Measurements from ENCODE around the gene ASTN2.
A peak's percentile ranks its signal among the peaks of the same experiment; 100 is the strongest.
"Not testable (repeated sequence)": the region's sequence is repeated elsewhere in the genome, so short reads cannot be mapped to it uniquely, and the experiment has no call there.

Gene ASTN2

DNA sequence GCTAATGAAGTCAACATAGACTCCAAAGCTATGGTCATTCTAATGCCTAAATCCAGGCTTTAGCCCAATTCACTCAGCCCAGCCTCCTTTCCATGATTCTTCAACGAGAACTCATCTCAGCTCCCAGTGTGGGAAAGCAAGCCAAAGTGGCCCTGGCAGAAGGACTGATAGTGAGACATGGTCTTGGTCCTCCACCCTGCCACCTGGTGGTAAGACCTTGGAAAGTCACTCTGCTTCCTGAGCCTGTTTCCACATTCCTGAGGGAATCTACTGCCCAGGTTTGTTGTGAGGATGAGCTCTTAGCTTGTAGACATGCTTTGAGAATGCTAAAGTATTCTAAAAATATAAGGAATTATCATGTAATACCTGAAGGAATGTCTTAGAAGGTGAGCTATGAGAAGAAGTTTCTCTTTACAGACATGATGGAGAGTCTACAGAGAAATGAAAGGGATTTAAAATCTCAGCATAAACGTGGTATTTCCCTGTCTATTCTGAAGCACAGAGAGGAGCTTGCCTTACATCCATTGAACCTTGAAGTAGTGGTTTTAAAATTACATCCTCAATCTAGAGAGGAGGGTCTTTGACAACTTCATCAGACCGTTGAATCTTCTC, 554.2 kb downstream of the ASTN2 start:
- DNase-seq (ENCODE audit: low read depth): peak; percentile 0

DNA sequence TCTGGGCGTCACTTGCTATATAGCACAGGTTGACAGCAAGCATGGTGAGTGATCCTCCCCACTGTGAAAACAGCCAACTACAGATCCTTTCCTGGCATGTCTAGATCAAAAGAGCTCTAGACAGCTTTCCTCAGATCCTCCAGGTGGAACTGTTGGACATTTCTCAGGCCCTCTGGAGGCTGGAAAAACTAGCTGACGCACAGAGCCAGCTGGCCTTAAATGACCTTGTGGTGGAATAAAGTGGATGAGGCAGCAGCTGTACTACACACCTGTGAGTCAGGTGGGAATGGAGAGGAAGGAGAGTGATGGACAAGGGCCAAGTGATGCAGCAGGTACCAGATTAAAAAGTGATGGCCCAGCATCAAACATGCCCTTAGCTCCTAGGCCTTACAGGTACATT, 555.1 kb downstream of the ASTN2 start:
- no peak for DNase-seq (ENCODE audit: low read depth)

DNA sequence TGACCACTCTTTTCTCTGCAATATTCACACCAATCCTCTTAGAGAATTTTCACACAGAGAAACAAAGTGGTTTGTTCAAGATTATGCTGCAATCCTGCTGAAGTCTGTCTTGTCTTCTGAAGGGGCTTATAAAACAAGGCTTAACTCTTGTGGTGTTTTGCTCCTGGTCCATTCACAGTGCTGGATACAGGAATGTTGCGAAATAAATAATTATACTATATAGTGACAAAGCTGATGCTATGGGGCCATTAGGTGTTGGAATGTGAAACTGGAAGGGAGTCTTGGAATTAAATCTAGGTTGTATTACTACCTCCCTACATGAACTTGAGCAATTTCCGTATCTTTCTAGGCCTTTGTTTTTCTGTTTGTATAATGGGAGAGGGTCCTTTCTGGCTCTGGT, 557.5 kb downstream of the ASTN2 start:
- no peak for DNase-seq (ENCODE audit: low read depth)

DNA sequence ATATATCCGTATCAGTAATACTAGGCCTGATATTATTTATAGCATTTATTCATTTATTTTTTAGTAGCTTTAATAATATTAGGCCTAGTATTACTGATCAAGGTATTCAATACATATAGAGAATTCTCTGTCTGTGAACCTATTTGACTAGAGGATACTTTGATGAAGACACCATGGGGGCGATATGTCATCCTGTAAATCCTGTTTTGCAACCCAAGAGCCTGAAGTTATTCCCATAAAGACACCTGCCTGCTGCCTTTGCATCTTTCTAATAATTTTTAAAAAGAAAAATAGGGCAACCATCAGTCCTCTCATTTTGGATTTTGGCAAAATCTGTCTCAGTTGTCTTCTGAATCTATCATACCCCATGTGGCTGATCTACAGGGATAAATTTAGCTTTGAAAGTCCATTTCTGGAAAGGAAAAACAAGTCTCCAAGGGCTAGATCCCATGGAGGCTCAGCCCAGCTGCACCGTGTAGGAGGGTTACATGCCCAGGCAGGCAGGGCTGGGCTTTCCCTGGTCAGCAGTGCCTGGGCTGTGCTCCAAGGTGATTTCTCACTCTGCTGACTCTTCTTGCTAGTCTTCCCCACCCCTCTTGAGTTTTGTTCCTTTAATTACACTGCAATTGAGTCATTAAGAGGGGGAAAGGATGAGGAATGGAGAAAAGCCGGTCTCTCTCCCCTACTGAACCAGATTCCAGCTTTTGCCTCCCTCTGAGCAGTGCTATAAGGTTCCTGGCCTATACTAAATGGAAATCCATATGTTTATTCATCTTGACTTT, 558.8 kb downstream of the ASTN2 start:
- DNase-seq (ENCODE audit: low read depth): no peak

DNA sequence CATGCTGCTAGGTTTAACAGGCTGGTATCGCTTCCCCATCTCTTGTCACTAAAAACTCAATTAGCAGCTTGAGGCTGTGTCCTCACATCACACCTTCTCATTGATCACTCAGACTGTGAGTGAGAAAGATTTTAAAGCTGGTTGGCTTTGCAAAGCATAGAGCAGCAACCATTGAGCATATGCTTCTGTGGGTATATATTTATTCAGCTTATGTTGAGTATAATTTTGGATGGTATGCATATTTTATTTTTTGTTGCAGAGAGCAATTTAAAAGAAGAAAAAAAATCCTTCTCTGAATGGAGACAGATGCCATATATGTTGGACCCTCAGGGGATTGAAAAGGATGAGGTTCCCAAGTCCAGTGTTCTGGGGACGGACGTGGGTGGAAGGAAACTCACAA, 565.1 kb downstream of the ASTN2 start:
- DNase-seq (ENCODE audit: low read depth): no peak

DNA sequence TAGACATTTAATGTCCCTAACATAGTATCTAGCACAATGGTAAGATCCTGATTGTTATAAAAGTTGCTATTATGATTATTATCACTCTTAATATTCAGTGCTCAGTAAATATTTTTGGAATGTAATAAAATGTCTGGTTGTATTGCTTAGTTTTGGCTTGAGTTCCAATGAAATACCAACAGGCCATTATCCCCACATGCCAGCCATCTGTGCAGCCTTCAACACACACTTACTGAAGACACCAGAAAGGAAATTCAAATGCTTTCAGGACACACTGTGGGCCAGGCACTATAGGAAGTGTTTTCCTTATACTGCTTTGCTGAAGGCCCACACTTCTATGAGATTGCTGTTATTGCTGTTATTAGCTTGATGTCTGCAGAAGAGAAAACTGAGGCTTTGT, 570.2 kb downstream of the ASTN2 start:
- DNase-seq (ENCODE audit: low read depth): no peak

DNA sequence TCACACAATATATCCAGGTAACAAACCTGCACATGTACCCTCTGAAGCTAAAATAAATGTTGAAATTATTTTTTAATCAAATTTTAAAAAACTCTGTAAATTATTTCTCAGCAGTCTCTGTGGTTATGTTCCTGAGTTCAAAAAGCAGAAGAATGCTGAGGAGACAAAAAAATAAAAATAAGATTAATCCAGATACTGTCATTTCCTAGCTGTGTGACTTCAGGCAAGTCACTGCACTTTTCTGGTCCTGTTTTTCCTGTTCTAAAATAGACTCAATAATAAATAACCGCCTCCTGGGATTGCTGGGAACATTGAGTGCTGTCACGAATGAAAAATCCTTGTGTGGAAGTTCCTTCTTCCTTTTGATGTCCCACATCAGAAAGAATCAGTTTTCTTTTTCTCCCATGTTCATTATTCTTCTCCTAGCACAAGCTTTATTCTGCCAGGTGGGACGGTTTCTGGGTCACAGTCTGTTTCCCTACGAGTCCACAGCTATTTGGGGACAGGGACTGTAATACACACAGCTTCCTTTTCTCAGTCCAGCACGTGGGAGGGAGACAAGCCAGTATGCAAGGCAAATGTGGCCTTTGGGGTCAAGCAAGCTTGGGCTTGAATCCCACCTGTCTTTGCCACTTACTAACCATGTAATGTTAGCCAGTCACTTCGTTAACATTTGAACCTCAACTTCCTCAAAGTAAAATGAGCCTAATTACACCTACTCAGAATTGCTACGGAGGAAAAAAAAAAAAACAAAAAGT, 570.8 kb downstream of the ASTN2 start:
- DNase-seq (ENCODE audit: low read depth): no peak

DNA sequence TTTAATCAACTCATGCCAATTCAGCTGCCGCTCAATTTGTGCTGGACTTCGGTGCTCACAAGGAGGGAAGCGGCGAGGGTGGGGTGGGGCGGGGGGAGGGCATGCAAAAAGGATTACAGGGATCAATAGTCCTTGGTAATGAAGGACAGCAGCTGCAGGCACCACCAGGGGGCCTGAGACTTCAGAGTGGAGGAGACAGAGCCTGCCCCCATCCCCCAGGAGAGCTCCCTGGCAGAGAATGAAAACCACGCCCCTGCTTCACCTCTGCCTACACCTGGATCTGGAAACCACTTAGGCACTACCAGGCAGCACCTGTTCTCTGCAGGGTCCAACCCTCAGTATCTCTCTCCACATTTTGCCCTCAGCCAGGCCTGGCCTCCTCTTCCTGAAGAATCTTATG, 572.2 kb downstream of the ASTN2 start:
- no peak for DNase-seq (ENCODE audit: low read depth)

DNA sequence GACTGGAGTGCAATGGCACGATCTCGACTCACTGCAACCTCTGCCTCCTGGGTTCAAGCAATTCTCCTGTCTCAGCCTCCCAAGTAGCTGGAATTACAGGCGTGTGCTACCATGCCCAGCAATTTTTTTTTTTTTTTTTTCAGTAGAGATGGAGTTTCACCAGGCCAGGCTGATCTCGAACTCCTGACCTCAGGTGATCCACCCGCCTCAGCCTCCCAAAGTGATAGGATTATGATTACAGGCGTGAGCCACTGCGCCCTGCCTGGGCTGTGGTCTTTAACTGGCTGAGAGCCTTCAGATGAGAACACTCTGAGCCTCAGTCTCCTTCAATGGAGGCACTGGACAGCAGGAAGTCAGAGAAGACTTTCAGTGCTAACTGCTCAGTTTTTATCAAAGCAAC, 576.4 kb downstream of the ASTN2 start:
- not testable (repeated sequence) for DNase-seq (ENCODE audit: low read depth)

DNA sequence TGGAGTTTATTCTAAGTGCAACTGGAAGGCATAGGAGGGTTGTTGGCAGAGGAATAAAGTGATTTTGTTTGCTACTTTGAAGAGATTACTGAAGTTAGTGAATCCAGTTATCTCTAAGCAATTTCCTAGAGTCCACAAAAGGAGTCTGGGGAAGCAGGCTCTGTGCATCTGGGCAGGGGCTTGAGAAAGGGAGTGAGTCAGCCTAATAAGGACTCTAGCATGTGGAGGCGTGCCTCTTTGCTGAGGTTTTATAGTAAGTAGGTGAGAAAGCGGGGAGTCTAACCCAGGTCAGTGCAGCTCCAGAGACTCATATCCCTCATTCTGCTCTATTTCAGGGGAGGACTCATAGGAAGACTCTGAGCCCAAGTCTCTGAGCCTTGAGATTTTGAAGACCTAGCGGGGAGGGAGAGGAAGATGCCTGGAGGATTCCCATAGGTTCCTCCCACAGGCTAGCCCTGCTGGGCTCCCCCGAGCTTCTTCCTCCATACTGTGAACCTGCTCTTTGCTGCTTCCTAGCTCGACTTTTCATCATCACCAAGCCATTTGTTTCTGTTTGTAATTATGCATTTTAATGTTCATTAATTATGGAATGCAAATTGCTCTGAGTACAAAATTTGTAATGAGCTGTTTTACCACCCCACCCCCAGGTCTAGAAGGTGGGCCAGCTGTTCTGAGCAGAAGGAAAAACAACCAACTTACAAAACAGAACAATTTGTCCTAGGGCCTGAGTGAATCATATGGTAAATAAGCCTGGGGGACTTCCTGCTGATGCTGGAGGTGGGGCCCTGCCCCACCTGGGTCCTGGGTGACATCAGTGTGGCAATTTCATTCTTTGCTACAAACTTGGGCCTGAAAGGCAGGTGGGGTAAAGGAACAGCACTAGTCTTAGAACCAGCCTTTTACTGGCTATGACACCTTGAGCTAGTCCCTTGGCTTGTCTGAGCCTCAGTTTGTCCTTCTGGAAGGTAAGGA, 577.6 kb downstream of the ASTN2 start:
- no peak for DNase-seq (ENCODE audit: low read depth)

DNA sequence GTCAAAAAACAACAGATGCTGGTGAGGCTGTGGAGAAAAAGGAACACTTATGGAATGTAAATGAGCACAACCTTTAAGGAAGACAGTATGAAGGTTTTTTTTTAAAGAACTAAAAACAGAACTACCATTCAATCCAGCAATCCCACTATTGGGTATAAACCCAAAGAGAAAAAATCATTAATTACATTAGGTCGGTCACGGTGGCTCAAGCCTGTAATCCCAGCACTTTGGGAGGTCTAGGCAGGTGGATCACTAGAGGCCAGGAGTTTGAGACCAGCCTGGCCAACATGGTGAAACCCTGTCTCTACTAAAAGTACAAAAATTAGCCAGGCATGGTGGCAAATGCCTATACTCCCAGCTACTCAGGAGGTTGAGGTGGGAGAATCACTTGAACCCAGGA, 584.5 kb downstream of the ASTN2 start:
- not testable (repeated sequence) for DNase-seq (ENCODE audit: low read depth)

DNA sequence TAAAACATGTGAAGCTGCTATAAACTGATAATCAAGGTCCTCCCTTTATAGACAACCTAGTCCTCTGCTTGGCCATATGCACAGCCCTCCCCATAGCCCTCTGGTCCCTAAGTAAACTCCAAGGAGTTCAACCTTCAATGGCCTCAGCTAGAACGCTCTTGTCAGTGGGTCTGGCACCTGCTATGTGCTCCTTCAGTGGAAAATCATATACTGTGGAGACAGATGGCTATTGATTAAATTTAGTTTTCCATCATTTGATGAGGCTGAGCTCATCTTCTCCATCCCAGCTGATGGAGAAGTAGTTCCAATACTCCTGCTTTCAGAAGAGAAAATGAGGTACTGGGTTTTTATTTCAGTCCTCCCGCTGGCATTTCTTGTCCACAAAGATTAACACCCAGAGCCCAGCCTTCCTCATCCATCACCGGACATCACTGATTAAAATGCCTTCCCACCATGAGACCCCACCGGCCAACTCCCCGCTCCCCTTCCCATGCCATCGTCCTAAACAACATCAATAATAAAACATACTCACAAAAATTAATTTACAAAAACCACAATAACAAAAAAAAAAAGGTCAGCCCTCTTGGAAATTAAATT, 593.1 kb downstream of the ASTN2 start:
- DNase-seq (ENCODE audit: low read depth): no peak

DNA sequence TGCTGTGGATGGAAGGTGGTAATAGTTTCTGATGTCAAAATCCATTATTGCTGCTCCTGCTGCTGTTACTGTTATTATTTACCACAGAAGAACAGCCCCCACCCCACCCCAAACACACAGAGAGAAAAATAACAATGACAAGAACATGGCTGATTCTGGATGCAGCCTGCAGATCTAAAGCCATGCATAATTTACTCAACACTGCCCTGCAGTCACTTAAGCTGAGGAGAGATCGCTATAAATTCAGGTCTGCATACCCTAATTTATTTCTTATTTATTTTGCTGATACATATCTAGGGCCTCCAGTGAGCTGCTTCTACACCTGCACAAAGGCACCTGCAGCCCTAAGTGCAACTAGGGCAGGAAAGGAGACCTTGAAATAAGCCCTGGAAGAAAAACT, 595.7 kb downstream of the ASTN2 start:
- no peak for DNase-seq (ENCODE audit: low read depth)

DNA sequence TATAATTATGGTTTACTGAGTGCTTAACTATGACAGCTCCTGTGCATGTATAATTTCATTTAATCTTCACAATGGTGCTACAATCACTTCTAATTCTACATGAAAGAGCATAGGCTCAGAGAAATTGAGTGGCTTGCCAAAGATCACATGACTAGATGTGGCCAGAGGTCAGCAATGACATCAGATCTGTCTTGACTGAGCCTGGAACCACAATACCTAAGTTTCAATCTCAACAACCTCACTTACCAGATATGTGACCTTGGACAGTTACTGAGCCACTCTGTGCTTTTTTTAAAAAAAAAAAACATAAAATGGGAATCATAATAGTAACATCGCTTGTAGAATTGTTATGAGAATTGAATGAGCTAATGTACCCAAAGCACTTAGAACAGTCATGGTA, 597.1 kb downstream of the ASTN2 start:
- DNase-seq (ENCODE audit: low read depth): no peak

DNA sequence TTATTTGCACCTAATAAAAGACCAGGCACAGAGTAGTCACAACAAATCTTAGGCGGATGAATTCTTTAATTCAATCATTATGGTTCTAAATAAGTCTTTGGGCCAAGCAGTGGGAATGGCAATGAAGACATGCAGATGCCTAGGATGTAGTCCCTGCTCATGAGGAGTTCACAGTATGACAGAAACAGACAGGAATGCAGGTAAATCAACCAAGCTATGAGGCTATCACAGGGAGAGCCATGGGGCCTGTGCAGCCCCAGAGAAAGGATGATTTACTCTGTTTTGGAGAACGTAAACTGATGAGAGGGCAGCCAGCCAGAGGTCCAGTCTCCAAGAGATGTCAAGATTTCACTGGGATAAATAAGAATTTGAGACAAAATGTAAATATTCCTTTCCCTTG, 598.4 kb downstream of the ASTN2 start:
- DNase-seq (ENCODE audit: low read depth): no peak

DNA sequence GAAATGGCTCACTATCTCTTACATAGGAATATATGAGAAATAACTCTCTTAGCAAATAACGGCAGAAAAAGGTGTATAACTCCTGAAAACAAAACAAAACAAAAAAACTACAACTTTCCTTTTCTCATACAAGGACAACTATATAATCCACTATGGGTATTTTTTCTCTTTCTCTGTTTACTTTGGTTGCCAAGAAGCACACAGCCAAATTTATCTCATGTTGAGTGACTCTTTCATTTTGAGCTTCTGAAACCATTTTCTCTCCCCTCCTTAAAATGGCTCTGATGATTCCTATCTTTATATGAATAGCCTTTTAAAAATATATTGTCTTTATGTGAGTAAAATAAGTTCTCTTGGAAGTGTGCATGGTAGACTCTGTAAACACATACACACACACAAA, 599.0 kb downstream of the ASTN2 start:
- no peak for DNase-seq (ENCODE audit: low read depth)

DNA sequence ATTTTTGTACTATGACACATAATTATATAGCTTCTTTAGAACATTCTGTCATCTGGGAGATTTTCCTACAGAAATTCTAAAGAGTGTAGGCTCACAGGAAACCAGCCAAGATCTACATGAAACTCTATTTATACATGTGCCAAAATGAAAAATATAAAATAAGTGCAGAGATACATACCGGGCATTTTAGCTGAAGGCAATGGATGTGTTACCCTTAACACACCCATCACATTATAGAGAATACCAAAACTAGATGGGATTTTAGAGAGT, 601.9 kb downstream of the ASTN2 start:
- DNase-seq (ENCODE audit: low read depth): no peak

DNA sequence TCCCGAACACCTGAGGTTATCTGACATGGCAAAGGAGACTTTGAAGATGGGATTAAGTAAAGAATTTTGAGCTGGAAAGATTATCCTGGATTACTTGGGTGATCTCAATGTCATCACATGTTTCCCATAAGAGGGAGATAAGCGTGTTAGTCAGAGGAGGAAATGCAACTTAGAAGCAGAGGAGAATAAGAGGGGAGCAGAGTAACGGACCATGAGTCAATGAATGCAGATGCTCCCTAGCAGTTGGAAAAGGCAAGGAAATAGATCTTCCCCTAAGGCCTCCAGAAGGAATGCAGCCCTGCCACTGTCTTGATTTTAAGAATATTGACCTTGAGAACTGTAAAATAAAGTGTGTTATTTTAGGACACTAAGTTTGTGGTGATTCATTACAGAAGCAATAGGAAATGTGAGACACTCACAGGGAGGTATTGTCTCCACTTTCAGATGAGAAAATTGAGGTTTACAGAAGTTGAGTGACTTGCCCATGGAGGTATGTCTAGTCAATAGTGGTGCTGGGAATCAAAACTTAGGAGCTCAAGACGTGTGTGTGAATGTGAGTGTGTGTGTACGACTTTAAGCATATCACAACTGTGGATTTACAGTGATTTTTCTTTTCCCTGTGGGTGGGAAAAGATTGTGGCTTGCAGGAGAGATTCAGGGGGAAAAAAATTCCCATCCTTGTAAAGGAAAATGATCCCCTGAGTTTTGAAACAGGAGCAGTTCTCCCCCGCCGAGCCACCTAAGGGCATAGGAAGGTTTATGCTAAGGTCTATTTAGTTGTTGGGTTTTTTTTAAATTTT, 602.4 kb downstream of the ASTN2 start:
- DNase-seq (ENCODE audit: low read depth): no peak

DNA sequence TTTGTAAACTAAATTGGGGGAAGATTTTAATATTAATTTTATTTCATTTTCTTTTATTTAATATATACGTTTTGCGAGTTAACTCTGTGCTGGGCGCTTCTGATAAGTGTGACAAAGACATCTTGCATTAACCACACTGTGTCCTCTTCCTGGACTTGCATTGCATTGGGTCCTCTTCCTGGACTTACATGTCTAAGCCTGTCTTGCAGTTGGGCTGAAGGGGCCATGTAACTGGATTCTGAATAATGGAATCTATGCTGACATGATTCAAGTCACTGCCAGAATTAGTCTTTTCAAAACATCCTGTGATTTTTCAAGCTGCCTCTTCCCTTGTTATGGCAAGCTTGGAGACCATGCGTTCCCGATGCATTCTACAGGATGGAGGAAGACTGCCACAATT, 605.2 kb downstream of the ASTN2 start:
- no peak for DNase-seq (ENCODE audit: low read depth)

DNA sequence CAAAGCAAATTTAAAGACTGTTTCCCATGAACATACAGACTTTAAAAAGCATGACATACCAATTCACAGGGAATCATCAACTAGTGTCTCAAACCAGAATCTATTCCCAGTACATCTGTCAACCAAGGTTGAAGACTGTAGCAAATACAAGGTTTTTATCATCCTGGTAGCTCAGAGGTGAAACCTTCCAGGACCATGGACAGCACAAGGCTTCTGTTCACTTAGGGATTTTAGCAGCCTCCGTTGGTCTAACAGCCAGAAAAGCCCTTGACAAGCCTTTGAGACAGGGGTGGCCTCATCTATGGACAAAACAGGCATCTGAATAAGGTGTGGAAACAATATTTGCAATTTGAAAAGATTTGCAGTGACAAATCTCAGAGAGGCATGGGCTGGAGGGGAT, 608.8 kb downstream of the ASTN2 start:
- DNase-seq (ENCODE audit: low read depth): no peak

DNA sequence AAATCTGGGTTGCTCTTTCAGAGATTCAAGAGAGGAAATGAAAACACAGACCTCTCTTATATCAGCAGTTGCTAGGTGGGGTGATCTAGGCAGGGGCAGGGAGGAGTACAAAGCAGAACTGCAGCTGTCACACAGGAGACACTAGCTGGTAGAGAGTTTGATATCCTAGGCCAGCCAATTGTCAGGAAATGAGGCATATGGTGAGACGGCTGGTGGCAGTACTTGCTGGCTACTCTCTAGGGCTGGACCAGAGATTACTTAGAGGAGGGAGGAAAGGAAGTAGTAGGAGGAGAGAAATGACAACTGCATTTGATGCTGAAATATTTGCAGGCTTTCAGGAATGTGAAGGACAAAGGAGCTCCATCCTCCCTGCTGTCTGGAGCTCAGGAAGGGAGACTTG, 614.0 kb downstream of the ASTN2 start:
- no peak for DNase-seq (ENCODE audit: low read depth)
